ENCODE results near the gene TIMM8A. TPM values are rescaled to one million over a fixed set of nuclear protein-coding genes. Genes with fewer than 3 reads are reported as not detected.
"Not testable (repeated sequence)": the region's sequence is repeated elsewhere in the genome, so short reads cannot be mapped to it uniquely, and the experiment has no call there.

Gene TIMM8A
- polyA plus RNA-seq, 1 donor: 22.0 TPM

DNA sequence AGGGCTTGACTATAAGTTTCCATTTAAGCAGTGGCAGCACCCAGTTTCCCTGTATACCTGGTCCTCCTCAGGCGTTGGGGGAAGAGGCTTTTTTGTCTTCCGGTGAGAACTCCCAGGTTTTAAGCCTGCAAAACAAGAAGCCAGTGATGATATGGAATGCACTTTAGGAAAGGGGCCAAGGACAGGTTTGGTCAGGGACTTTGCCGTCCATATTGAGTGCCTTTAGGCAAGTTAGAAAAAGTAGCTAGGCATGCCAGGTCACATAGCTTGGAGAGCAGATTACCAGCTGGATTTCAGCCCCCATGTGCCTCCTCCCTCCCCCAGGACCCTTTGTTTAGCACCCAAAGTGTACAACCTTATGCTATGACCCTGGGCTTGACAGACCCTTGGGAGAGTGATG, 13.6 kb upstream of the TIMM8A start:
- no peak for DNase-seq

DNA sequence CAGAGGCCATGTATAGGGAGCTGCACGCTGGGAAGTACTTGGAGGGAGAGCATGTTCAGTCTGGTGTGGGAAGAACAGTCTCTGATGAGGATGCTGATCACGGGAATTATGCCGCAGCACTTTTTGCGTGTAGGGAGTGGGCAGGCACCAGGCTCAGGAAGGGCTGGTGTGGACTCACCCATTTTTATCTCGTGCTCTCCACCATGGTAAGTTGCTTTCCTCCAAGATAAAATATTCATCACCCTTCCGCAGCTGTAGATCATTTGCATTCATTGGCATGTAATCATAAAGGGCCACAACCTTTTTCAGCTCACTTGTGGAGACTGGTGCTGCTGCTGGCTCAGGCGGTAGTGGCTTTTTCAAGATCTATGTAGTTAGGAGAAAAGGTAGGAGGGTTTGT, 11.8 kb upstream of the TIMM8A start:
- DNase-seq: no peak

DNA sequence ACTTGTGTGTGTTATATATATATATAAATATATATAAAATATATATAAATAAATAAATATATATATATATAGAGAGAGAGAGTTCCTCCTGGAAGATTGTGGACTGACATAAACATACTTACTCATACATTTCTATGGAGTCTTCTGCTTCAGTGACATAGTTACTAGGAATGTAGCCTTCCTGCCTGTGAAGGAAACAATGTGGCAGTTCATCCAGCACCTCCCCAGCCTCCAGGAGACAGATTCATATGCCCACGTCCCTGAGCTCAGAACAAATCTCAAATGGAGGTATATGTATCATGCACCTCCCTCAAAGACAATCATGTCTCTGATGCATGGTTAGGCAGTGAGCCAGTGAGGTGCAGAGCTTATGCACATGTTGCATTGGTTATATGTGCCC, 11.4 kb upstream of the TIMM8A start:
- no peak for DNase-seq

DNA sequence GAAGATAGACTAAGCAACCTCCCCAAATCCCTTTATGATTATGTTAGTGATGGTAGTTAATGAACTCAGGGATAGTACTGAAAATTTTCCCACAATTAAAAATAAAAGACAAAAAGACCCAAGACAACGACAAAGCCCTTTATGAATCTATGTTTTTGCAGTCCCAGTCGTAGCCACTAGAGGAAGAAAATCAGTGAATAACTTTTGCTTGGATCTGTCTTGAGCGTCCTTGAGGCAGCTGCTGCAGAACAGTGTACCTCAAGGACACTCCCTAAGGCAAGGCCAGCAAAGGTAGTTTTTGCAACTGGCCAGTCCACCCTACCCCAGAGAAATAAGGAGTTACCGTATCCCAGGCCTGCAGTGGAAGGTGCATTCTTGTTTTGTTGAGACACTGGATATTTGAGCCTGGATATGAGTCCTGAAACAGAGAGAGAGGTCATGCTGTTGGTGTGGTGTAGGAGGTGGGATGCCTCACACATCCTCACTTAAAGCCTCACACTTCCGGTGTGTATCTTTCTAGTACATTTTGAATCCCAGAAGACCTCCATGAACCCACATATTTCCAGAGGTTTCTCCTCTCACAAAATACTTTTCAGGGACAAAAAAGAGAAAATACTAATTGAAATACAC, 8.7 kb upstream of the TIMM8A start:
- DNase-seq: no peak

DNA sequence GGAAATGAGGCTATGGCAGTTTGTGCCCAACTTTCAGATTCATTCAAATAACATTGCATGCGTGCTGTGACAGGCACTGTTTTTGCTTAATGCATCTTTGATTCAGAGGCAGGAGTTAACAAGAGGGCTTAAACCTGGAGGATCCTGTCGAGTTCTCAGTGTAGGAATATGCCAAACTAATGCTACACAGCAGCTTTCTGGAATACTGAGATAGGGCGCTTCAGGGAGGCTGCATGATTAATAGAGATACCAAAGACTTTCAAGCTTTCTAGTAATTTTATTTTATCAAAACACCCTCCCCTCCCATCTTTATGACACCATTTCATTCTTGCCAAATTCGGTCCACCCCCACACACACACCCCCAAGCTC, 636 bp upstream of the TIMM8A start:
- DNase-seq: no peak

DNA sequence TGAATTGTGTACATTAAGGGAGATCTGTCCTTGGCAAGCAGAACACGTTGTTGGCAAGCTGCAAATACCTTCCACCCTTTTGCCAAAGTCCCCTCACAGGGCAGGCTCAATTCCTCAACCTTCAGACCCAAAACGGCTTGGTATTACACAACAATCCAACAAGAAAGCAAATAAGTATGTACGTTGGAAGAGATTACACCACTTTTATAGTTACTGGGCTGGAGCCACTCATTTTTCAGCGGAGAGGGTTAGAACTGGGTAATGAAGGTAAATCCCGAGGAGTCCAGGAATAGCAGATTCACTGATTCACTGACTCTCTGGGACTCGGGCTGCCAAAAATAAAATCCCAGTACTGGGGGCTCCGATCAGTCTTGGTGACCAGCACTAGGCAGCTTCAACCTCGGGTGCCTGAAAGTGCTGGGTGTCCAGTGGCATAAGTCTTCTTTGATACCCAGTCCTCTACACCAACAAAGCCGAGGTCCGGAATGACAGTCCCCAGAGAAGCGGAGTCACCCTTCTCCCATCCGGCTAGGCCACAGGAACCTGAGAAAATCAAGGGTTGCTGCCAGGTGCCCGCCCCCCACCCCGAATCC, 587 bp downstream of the TIMM8A start:
- DNase-seq: no peak

DNA sequence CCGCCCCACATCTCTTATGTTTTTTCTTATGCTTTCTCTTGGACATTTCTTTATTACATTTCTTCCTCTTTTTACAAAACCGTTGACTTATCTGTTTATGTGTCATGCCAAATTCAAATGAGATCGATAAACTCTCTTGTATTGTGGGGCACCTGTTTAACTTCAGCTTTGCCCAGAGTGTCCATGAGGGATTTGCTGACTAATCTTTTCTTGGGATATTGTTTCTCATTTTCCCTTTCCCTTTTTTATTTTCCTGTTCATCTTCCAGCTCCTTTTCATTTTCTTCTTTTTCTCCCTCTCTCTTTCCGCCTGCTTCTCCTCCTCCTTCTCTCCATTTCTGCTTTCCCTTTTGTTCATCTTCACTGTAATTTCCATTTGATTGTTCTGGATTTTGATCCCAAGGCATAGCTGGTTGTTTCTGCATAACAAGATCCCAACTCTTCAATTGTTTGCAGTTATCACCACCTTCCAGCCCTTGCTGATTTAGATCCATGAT, 10.7 kb downstream of the TIMM8A start:
- no peak for DNase-seq

DNA sequence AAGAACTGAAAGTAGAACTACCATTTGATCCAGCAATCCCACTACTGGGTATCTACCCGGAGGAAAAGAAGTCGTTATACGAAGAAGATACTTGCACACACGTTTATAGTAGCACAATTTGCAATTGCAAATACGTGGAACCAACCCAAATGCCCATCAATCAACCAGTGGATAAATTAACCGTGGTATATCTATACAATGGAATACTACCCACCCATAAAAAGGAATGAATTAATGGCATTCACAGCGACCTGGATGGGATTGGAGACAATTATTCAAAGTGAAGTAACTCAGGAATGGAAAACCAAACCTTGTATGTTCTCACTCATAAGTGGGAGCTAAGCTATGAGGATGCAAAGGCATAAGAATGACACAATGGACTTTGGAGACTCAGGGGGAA, 14.2 kb downstream of the TIMM8A start:
- DNase-seq: not testable (repeated sequence)

DNA sequence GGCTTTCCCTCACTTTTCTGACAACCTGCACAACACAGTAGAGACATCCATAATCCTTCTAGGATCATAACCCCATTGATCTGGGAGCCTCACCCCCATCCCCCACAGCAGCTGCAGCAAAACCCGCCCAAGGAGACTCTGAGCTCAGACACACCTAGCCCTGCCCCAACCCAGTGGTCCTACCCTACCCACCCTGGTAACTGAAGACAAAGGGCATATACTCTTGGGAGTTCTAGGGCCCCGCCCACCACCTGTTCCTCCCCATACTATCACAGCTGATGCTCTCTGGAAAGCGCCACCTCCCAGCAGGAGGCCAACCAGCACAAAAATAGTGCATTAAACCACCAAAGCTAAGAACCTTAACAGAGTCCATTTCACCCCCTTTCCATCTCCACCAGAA, 21.9 kb downstream of the TIMM8A start:
- not testable (repeated sequence) for DNase-seq

DNA sequence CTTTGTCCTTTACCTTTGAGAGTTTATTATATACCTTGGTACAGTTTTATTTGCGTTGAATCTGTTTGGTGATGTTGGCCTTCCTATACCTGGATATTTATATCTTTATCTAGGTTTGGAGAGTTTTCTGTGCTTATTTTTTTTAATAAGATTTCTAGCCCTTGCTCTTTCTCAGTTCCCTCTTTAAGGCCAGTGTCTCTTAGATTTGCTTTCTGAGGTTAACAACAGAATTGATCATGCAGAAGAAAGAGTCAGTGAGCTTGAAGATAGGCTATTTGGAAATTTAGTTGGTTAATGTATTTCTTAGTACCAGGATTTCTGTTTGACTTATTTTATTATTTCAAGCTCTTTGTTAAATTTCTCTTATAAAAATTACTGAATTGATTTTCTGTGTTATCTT, 44.8 kb downstream of the TIMM8A start:
- no peak for DNase-seq

Other genes with a start within 250 kb of the TIMM8A start
- gene DRP2, start 129.0 kb downstream of the TIMM8A start, polyA plus RNA-seq (ENCODE audit: insufficient read length): 2.3 TPM
- gene TAF7L, start 57.4 kb downstream of the TIMM8A start, polyA plus RNA-seq (ENCODE audit: insufficient read length): 0.67 TPM
- gene BTK, start 37.4 kb upstream of the TIMM8A start, polyA plus RNA-seq (ENCODE audit: insufficient read length): 2.3 TPM
- gene RPL36A, start 42.3 kb upstream of the TIMM8A start, polyA plus RNA-seq (ENCODE audit: insufficient read length): 1,055 TPM
- 39.4 TPM for gene GLA, start 59.2 kb upstream of the TIMM8A start, polyA plus RNA-seq (ENCODE audit: insufficient read length)
- gene HNRNPH2, start 59.5 kb upstream of the TIMM8A start, polyA plus RNA-seq (ENCODE audit: insufficient read length): 145 TPM
- 32.1 TPM for gene ARMCX4, start 136.7 kb upstream of the TIMM8A start, polyA plus RNA-seq (ENCODE audit: insufficient read length)
- 49.1 TPM for gene ARMCX1, start 201.8 kb upstream of the TIMM8A start, polyA plus RNA-seq (ENCODE audit: insufficient read length)

Data from left kidney (tissue), 2 donors.